ENCODE data around the gene NCBP2.

- TF ChIP-seq, protein P1, sequence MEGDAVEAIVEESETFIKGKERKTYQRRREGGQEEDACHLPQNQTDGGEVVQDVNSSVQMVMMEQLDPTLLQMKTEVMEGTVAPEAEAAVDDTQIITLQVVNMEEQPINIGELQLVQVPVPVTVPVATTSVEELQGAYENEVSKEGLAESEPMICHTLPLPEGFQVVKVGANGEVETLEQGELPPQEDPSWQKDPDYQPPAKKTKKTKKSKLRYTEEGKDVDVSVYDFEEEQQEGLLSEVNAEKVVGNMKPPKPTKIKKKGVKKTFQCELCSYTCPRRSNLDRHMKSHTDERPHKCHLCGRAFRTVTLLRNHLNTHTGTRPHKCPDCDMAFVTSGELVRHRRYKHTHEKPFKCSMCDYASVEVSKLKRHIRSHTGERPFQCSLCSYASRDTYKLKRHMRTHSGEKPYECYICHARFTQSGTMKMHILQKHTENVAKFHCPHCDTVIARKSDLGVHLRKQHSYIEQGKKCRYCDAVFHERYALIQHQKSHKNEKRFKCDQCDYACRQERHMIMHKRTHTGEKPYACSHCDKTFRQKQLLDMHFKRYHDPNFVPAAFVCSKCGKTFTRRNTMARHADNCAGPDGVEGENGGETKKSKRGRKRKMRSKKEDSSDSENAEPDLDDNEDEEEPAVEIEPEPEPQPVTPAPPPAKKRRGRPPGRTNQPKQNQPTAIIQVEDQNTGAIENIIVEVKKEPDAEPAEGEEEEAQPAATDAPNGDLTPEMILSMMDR (IDR thresholded peaks at IDR 0.05), result no peak
- no peak for TF ChIP-seq POLR2A (IDR thresholded peaks at IDR 0.05)
Measured at GRCh38 chr3:196962108-196962929, 20.0 kb upstream of the NCBP2 start.

Measured in prostate gland (tissue), 2 donors.